Endodermal cell (in vitro differentiated cells): ENCODE results near the gene DYTN. TPM values are rescaled to one million over a fixed set of nuclear protein-coding genes. Genes with fewer than 3 reads are reported as not detected.

ENCODE experiments used
- DNase-seq: peaks from one replicate; pipeline ENCODE4 v3.0.0-alpha.2; 2017
- H3K27ac ChIP-seq: 2 replicates; pipeline ENCODE4 v1.5.1; 2013; ENCODE audit warnings: mild to moderate bottlenecking, low read depth, low read length, moderate library complexity
- H3K27me3 ChIP-seq: 2 replicates; pipeline ENCODE4 v1.6.1; 2013; ENCODE audit warnings: mild to moderate bottlenecking, low read length, moderate library complexity; ENCODE audit not compliant: insufficient read depth, control insufficient read depth, poor library complexity, severe bottlenecking
- H3K36me3 ChIP-seq: 2 replicates; pipeline ENCODE4 v1.7.0; 2013; ENCODE audit warnings: mild to moderate bottlenecking, low read length, moderate library complexity; ENCODE audit not compliant: control insufficient read depth, insufficient read depth
- H3K4me1 ChIP-seq: one replicate; pipeline ENCODE4 v1.7.0; 2013; ENCODE audit warnings: low read length; ENCODE audit not compliant: control insufficient read depth, insufficient read depth
- H3K4me3 ChIP-seq: 2 replicates; pipeline ENCODE4 v1.5.1; 2013; ENCODE audit warnings: mild to moderate bottlenecking, low read length, moderate library complexity
- H3K9ac ChIP-seq: 2 replicates; pipeline ENCODE4 v1.6.1; 2013; ENCODE audit warnings: mild to moderate bottlenecking, low read length, moderate library complexity; ENCODE audit not compliant: poor library complexity, severe bottlenecking; ENCODE audit errors: extremely low read depth
- H3K9me3 ChIP-seq: 2 replicates; pipeline ENCODE4 v1.6.1; 2013; ENCODE audit warnings: mild to moderate bottlenecking, low read length, moderate library complexity; ENCODE audit not compliant: control insufficient read depth
- H3K27ac Mint-ChIP-seq: 2 replicates; pipeline ENCODE4 v1.8.0; 2020; ENCODE audit warnings: mixed read lengths
- H3K27me3 Mint-ChIP-seq: 2 replicates; pipeline ENCODE4 v1.8.0; 2021; ENCODE audit warnings: mild to moderate bottlenecking, mixed read lengths; ENCODE audit not compliant: insufficient read depth
- H3K36me3 Mint-ChIP-seq: 2 replicates; pipeline ENCODE4 v1.8.0; 2020; ENCODE audit warnings: low read depth, mixed read lengths
- H3K4me1 Mint-ChIP-seq: 2 replicates; pipeline ENCODE4 v1.8.0; 2020; ENCODE audit warnings: mixed read lengths
- H3K4me3 Mint-ChIP-seq: 2 replicates; pipeline ENCODE4 v1.8.0; 2020; ENCODE audit warnings: mild to moderate bottlenecking, moderate library complexity, mixed read lengths
- H3K9me3 Mint-ChIP-seq: 2 replicates; pipeline ENCODE4 v1.8.0; 2020; ENCODE audit warnings: mild to moderate bottlenecking, mixed read lengths
- CTCF ChIP-seq: fragments of 200-600 bp; sonication (generic); conservative IDR thresholded peaks from 2 replicates; pipeline ENCODE4 v1.5.0; 2021; ENCODE audit warnings: antibody characterized with exemption, mild to moderate bottlenecking
- WGBS, 2 experiments: methylation state at CpG; one replicate each; pipeline versions ENCODE4 v1.1.5 to v1.1.7; 2013; ENCODE audit warnings: missing lambda C conversion rate in 2 of 2, mixed read lengths in 1 of 2; ENCODE audit not compliant: insufficient coverage in 1 of 2, insufficient read length in 1 of 2; 5-methylcytosine and 5-hydroxymethylcytosine counted together
- total RNA-seq, 2 donors: library from RNA; stranded (reverse); fragmentation: NEBNext Ultra II Directional in 1 of 2; extraction: Animal tissue kit (Norgen Biotek cat#: 25700) in 1 of 2; gene quantifications; 2 replicates in 1 of 2; 3 replicates in 1 of 2; pipeline ENCODE4 v1.2.1, GENCODE V29; 2021

DYTN gene
- total RNA-seq, 2 donors from 2014 or later = not detected

- Mint-ChIP-seq H3K36me3 (no peaks in the 10 kb centered on the region), H3K27me3 (peaks cover 12% of the 10 kb centered on the region), H3K4me1 (peaks cover 4% of the 10 kb centered on the region), H3K9me3 (no peaks in the 10 kb centered on the region), H3K4me3 (no peak overlapping the region), H3K27ac (no peak overlapping the region)
- H3K9me3 ChIP-seq = no peaks in the 10 kb centered on the region
- no peak overlapping the region for H3K4me3 ChIP-seq
- no peaks in the 10 kb centered on the region for H3K36me3 ChIP-seq
- no peak overlapping the region for H3K27ac ChIP-seq
- H3K9ac ChIP-seq = no peak overlapping the region
- no peak for TF ChIP-seq CTCF
- H3K27me3 ChIP-seq = peaks cover 9% of the 10 kb centered on the region
- no peak for DNase-seq
- no peaks in the 10 kb centered on the region for H3K4me1 ChIP-seq
Observed at GRCh38 chr2:206627632-206628031, 90.6 kb downstream of the DYTN start.

- Mint-ChIP-seq H3K4me3 (no peak overlapping the region), H3K36me3 (no peaks in the 10 kb centered on the region), H3K27me3 (peaks cover 8% of the 10 kb centered on the region), H3K4me1 (peaks cover 4% of the 10 kb centered on the region), H3K27ac (no peak overlapping the region), H3K9me3 (no peaks in the 10 kb centered on the region)
- no peaks in the 10 kb centered on the region for H3K4me1 ChIP-seq
- TF ChIP-seq CTCF = no peak
- H3K4me3 ChIP-seq = no peak overlapping the region
- no peak overlapping the region for H3K27ac ChIP-seq
- 83% methylated on average over 2 of the region's 2 CpGs; no CpG with 5 or more reads in 1 of the 2 experiments for WGBS, 2 experiments
- no peak for DNase-seq
- no peak overlapping the region for H3K9ac ChIP-seq
- no peaks in the 10 kb centered on the region for H3K9me3 ChIP-seq
- no peaks in the 10 kb centered on the region for H3K27me3 ChIP-seq
- H3K36me3 ChIP-seq = no peaks in the 10 kb centered on the region
Observed at GRCh38 chr2:206626108-206626507, 92.1 kb downstream of the DYTN start.

- Histone ChIP-seq H3K9ac (no peak overlapping the region), H3K27ac (no peak overlapping the region), H3K4me1 (no peaks in the 10 kb centered on the region), H3K9me3 (peaks cover 2% of the 10 kb centered on the region), H3K36me3 (no peaks in the 10 kb centered on the region), H3K4me3 (no peak overlapping the region), H3K27me3 (no peaks in the 10 kb centered on the region)
- 60 to 92% methylated on average over 1 to 3 of the region's 3 CpGs for WGBS, 2 experiments
- H3K4me3 Mint-ChIP-seq = no peak overlapping the region
- no peak for TF ChIP-seq CTCF
- H3K27me3 Mint-ChIP-seq = no peaks in the 10 kb centered on the region
- no peaks in the 10 kb centered on the region for H3K4me1 Mint-ChIP-seq
- H3K27ac Mint-ChIP-seq = no peak overlapping the region
- no peaks in the 10 kb centered on the region for H3K9me3 Mint-ChIP-seq
- peaks cover 5% of the 10 kb centered on the region for H3K36me3 Mint-ChIP-seq
- no peak for DNase-seq
Observed at GRCh38 chr2:206619011-206619410, 99.2 kb downstream of the DYTN start.
